ENCODE measurements around the gene TBC1D1.

The TBC1D1 gene

DNA sequence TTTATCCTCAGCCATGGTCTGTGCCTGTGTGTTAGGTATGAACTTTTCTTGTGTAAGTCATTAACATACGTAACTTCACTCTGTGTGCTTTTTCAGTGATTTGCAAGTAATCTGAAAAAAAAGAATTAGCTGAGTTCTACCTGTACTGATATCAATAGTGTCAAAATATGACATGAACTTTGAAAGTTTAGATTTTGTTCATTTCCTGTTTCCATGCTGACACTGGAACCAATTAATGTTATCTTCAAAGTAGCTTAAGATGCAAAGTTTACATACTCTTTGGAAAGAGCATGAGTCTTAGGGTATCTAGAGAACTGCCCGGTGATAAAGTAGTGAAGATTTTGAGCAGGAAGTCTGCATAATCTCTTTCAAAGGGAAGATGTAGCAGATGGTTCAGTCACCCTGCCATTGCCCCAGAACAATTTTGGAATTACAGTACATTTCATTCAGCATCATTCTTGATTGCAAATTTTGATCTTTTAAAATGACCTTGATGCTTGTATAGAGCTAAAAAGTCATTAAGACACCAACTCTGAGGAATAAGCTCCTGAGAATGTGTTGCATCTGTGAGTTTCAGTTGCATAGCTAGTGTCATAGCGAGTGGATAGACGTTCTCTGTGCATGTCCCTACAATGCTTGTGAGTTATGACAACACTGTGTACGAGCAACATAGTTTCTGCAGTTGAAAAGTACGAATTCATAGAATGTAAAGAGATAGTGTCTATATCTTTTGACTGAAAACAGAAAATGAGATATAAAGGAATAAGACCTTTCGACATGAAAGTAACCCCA, 199.8 kb downstream of the TBC1D1 start:
- H3K9me3 ChIP-seq (replicated peaks; ENCODE audit: insufficient read depth, low read length): no peaks in the 10 kb centered on the region
- no peak for TF ChIP-seq EZH2phosphoT487 (IDR thresholded peaks at IDR 0.05; ENCODE audit: low read length)
- no peak for TF ChIP-seq EZH2 (optimal IDR thresholded peaks at IDR 0.05; ENCODE audit: low read depth, low read length)
- TF ChIP-seq, protein P1, sequence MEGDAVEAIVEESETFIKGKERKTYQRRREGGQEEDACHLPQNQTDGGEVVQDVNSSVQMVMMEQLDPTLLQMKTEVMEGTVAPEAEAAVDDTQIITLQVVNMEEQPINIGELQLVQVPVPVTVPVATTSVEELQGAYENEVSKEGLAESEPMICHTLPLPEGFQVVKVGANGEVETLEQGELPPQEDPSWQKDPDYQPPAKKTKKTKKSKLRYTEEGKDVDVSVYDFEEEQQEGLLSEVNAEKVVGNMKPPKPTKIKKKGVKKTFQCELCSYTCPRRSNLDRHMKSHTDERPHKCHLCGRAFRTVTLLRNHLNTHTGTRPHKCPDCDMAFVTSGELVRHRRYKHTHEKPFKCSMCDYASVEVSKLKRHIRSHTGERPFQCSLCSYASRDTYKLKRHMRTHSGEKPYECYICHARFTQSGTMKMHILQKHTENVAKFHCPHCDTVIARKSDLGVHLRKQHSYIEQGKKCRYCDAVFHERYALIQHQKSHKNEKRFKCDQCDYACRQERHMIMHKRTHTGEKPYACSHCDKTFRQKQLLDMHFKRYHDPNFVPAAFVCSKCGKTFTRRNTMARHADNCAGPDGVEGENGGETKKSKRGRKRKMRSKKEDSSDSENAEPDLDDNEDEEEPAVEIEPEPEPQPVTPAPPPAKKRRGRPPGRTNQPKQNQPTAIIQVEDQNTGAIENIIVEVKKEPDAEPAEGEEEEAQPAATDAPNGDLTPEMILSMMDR (IDR thresholded peaks at IDR 0.05; ENCODE audit: low read length): no peak
- no peaks in the 10 kb centered on the region for H4K20me1 ChIP-seq (ENCODE audit: insufficient read depth, low read length)
- no peaks in the 10 kb centered on the region for H3K9me2 ChIP-seq (replicated peaks; ENCODE audit: insufficient read depth, low read length)
- H3K36me3 ChIP-seq (replicated peaks; ENCODE audit: insufficient read depth, low read length): no peaks in the 10 kb centered on the region
- no peak overlapping the region; the same call in 1 of the 2 replicates for H2AFZ ChIP-seq (ENCODE audit: low read length)
- peak overlapping the region; percentile 95 for H3K27ac ChIP-seq (ENCODE audit: low read length)
- no peaks in the 10 kb centered on the region for H3K27me3 ChIP-seq (replicated peaks; ENCODE audit: insufficient read depth, low read length)
- peak overlapping the region; percentile 89 for H3K4me2 ChIP-seq (ENCODE audit: low read depth, low read length)
- H3K4me1 ChIP-seq (ENCODE audit: low read length): peaks cover 52% of the 10 kb centered on the region
- peaks cover 34% of the 10 kb centered on the region for H3F3A ChIP-seq (ENCODE audit: insufficient read depth, low read length)
- peak; percentile 81 for DNase-seq
- H3K4me3 ChIP-seq (ENCODE audit: low read length): peak overlapping the region; percentile 48
- peaks cover 21% of the 10 kb centered on the region for H3K79me2 ChIP-seq (ENCODE audit: low read length)
- peak overlapping the region; percentile 81 for H3K9ac ChIP-seq (ENCODE audit: low read length)

DNA sequence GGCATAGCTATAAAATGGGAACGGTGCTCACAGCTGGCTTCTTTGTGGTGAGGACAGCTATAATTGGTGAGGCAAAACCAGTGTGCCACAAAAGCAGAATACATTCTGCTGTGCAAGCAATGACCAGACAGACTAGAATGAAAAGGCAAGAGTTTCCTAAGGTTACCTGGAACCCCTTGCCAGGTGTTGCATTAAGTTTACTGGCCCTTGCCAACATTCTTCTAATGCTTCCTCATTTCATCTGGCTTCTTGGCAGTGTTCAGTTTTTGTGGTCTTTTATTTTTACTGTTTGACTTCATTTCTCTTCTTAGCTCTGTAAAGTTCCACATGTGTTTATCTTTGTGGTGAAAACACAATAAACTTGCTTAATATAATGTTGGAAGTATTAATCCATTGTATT, 200.8 kb downstream of the TBC1D1 start:
- Histone ChIP-seq H3K36me3 (replicated peaks; ENCODE audit: insufficient read depth, low read length) (no peaks in the 10 kb centered on the region), H3F3A (ENCODE audit: insufficient read depth, low read length) (peaks cover 34% of the 10 kb centered on the region), H3K9me3 (replicated peaks; ENCODE audit: insufficient read depth, low read length) (no peaks in the 10 kb centered on the region), H3K79me2 (ENCODE audit: low read length) (peaks cover 21% of the 10 kb centered on the region), H3K27me3 (replicated peaks; ENCODE audit: insufficient read depth, low read length) (no peaks in the 10 kb centered on the region), H3K27ac (ENCODE audit: low read length) (peak overlapping the region; percentile 95), H3K4me3 (ENCODE audit: low read length) (peak overlapping the region; percentile 48; the same call in 1 of the 2 replicates), H3K4me2 (ENCODE audit: low read depth, low read length) (peak overlapping the region; percentile 89), H3K9ac (ENCODE audit: low read length) (peak overlapping the region; percentile 81), H3K4me1 (ENCODE audit: low read length) (peaks cover 52% of the 10 kb centered on the region), H3K9me2 (replicated peaks; ENCODE audit: insufficient read depth, low read length) (no peaks in the 10 kb centered on the region), H2AFZ (ENCODE audit: low read length) (no peak overlapping the region), H4K20me1 (ENCODE audit: insufficient read depth, low read length) (no peaks in the 10 kb centered on the region)
- no peak for TF ChIP-seq EZH2 (optimal IDR thresholded peaks at IDR 0.05; ENCODE audit: low read depth, low read length)
- TF ChIP-seq, protein P1 (IDR thresholded peaks at IDR 0.05; ENCODE audit: low read length): no peak
- no peak for TF ChIP-seq EZH2phosphoT487 (IDR thresholded peaks at IDR 0.05; ENCODE audit: low read length)
- DNase-seq: peak; percentile 92

DNA sequence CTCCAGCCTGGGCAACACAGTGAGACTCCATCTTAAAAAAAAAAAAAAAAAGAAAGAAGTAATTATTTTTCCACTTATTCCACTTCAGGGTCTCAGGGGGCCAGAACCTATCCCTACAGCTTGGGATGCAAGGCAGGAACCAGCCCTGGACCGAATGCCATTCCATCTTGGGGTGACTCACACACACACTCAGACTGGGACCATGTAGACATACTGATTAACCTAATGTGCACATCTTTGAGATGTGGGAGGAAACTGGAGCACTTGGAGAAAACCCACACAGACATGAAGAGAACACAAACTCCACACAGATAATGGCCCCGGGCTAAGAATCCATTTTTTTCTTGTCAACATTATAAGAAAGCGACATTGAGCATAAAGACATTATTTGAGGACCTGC, 201.8 kb downstream of the TBC1D1 start:
- Histone ChIP-seq H3K79me2 (ENCODE audit: low read length) (peaks cover 21% of the 10 kb centered on the region), H3F3A (ENCODE audit: insufficient read depth, low read length) (peaks cover 34% of the 10 kb centered on the region), H3K4me1 (ENCODE audit: low read length) (peaks cover 55% of the 10 kb centered on the region), H3K27me3 (replicated peaks; ENCODE audit: insufficient read depth, low read length) (no peaks in the 10 kb centered on the region), H3K9me3 (replicated peaks; ENCODE audit: insufficient read depth, low read length) (no peaks in the 10 kb centered on the region), H3K9ac (ENCODE audit: low read length) (no peak overlapping the region), H2AFZ (ENCODE audit: low read length) (no peak overlapping the region), H3K9me2 (replicated peaks; ENCODE audit: insufficient read depth, low read length) (no peaks in the 10 kb centered on the region), H3K36me3 (replicated peaks; ENCODE audit: insufficient read depth, low read length) (no peaks in the 10 kb centered on the region), H4K20me1 (ENCODE audit: insufficient read depth, low read length) (no peaks in the 10 kb centered on the region), H3K27ac (ENCODE audit: low read length) (peak overlapping the region; percentile 95; the same call in 1 of the 2 replicates), H3K4me2 (ENCODE audit: low read depth, low read length) (peak overlapping the region; percentile 7; the same call in 1 of the 2 replicates), H3K4me3 (ENCODE audit: low read length) (no peak overlapping the region)
- TF ChIP-seq EZH2phosphoT487 (IDR thresholded peaks at IDR 0.05; ENCODE audit: low read length) (no peak), EZH2 (optimal IDR thresholded peaks at IDR 0.05; ENCODE audit: low read depth, low read length) (no peak)
- TF ChIP-seq, protein P1 (IDR thresholded peaks at IDR 0.05; ENCODE audit: low read length): no peak
- DNase-seq: no peak

Measured in MM.1S (cell line).